Measurements from ENCODE around the gene NDUFC2.

DNA sequence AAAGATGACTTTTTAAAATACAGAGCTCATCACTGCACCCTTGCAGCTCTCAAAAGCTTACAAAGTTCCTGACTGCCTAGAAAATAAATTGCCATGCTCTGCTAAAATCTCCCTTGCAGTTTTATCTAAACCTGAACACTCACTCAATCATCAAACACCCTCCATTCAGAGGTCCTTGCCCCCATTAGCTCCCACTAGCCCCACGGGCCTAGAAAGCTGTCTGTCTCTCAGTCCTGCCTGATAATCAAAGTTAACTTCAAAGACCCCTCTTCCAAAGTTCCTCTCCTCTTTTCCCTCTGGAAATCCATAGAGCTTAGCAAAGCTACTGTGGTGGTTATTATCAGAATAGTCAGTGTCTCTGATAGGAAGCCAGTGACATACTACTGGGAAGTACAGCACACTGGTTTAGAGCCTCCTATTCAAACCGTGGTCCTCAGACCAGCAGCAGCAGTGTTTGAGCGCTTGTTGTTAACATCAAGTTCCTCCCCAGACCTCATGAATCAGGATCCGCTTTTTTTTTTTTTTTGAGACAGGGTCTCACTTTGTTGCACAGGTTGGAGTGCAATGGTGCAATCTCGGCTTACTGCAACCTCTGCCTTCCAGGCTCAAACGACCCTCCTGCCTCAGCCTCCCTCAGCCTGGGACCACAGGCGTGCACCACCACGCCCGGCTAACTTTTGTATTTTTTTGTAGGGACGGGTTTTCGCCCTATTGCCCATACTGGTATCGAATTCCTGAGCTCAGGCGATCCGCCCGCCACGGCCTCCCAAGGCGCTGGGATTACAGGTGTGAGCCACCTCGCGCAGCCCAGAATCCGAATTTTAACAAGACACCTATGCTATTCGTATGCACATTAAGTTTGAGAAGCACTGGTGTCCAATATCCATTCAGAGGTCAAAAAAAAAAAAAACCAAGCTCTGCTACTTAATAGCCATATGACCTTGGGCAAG is 1.2 kb downstream of the NDUFC2 start:
- TF ChIP-seq ZFP3 (CRISPR knock-in tag; IDR thresholded peaks at IDR 0.05) (no peak), RARB (CRISPR knock-in tag; IDR thresholded peaks at IDR 0.05) (no peak), ZNF8 (CRISPR knock-in tag; IDR thresholded peaks at IDR 0.05) (no peak), ESRRG (CRISPR knock-in tag; IDR thresholded peaks at IDR 0.05) (no peak), ZNF565 (CRISPR knock-in tag; conservative IDR thresholded peaks at IDR 0.05; ENCODE audit: low read depth) (no peak), ZFP30 (CRISPR knock-in tag; IDR thresholded peaks at IDR 0.05) (no peak)
- TF ChIP-seq, protein P1, sequence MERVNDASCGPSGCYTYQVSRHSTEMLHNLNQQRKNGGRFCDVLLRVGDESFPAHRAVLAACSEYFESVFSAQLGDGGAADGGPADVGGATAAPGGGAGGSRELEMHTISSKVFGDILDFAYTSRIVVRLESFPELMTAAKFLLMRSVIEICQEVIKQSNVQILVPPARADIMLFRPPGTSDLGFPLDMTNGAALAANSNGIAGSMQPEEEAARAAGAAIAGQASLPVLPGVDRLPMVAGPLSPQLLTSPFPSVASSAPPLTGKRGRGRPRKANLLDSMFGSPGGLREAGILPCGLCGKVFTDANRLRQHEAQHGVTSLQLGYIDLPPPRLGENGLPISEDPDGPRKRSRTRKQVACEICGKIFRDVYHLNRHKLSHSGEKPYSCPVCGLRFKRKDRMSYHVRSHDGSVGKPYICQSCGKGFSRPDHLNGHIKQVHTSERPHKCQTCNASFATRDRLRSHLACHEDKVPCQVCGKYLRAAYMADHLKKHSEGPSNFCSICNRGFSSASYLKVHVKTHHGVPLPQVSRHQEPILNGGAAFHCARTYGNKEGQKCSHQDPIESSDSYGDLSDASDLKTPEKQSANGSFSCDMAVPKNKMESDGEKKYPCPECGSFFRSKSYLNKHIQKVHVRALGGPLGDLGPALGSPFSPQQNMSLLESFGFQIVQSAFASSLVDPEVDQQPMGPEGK (CRISPR knock-in tag; IDR thresholded peaks at IDR 0.05; ENCODE audit: borderline replicate concordance), result no peak
- TF ChIP-seq, protein P2, sequence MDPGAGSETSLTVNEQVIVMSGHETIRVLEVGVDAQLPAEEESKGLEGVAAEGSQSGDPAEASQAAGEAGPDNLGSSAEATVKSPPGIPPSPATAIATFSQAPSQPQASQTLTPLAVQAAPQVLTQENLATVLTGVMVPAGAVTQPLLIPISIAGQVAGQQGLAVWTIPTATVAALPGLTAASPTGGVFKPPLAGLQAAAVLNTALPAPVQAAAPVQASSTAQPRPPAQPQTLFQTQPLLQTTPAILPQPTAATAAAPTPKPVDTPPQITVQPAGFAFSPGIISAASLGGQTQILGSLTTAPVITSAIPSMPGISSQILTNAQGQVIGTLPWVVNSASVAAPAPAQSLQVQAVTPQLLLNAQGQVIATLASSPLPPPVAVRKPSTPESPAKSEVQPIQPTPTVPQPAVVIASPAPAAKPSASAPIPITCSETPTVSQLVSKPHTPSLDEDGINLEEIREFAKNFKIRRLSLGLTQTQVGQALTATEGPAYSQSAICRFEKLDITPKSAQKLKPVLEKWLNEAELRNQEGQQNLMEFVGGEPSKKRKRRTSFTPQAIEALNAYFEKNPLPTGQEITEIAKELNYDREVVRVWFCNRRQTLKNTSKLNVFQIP (CRISPR knock-in tag; IDR thresholded peaks at IDR 0.05; ENCODE audit: borderline replicate concordance, low read depth), result no peak
